HepG2 (cell line): ENCODE data around the gene NPB. TPM values are rescaled to one million over a fixed set of nuclear protein-coding genes. Genes with fewer than 3 reads are reported as not detected.

Experiments used
- E2F2 ChIP-seq: sonication (generic); formaldehyde crosslinking; IDR thresholded peaks from 2 replicates; pipeline ENCODE4 v1.4.0; 2020; ENCODE audit warnings: missing genetic modification reagents, borderline replicate concordance
- GTF3A ChIP-seq: sonication (generic); formaldehyde crosslinking; conservative IDR thresholded peaks from 2 replicates; pipeline ENCODE4 v1.4.0; 2020; ENCODE audit warnings: mild to moderate bottlenecking, missing genetic modification reagents
- PHF20 ChIP-seq: sonication (generic); formaldehyde crosslinking; IDR thresholded peaks from 2 replicates; pipeline ENCODE4 v1.5.0; 2020; ENCODE audit warnings: mild to moderate bottlenecking, missing genetic modification reagents
- ZBTB38 ChIP-seq: sonication (generic); formaldehyde crosslinking; IDR thresholded peaks from 2 replicates; pipeline ENCODE4 v1.5.1; 2020; ENCODE audit warnings: mild to moderate bottlenecking, missing genetic modification reagents
- ZBTB7A ChIP-seq: sonication (generic); formaldehyde crosslinking; IDR thresholded peaks from 2 replicates; pipeline ENCODE4 v1.8.0; 2022; ENCODE audit warnings: mild to moderate bottlenecking, missing genetic modification reagents
- ZMYM4 ChIP-seq: sonication (generic); formaldehyde crosslinking; IDR thresholded peaks from 2 replicates; pipeline ENCODE4 v1.8.1; 2023; ENCODE audit warnings: mild to moderate bottlenecking, missing genetic modification reagents
- ZNF121 ChIP-seq: sonication (generic); formaldehyde crosslinking; IDR thresholded peaks from 2 replicates; pipeline ENCODE4 v1.5.0; 2020; ENCODE audit warnings: mild to moderate bottlenecking, missing genetic modification reagents
- ZNF232 ChIP-seq: sonication (generic); formaldehyde crosslinking; IDR thresholded peaks from 2 replicates; pipeline ENCODE4 v1.4.0; 2020; ENCODE audit warnings: missing genetic modification reagents, borderline replicate concordance
- ZNF839 ChIP-seq: sonication (generic); formaldehyde crosslinking; IDR thresholded peaks from 2 replicates; pipeline ENCODE4 v1.4.0; 2020; ENCODE audit warnings: missing genetic modification reagents, mild to moderate bottlenecking, borderline replicate concordance
- polyA plus RNA-seq, 8 experiments: library from polyadenylated mRNA; depleted of rRNA in 3 of 8; stranded (reverse) in 7 of 8; unstranded in 1 of 8; fragments of >200 nt; fragmentation: Illumina TruSeq in 4 of 8; extraction: Trizol in 4 of 8; gene quantifications; 2 replicates each; pipeline versions ENCODE4 v1.2.1 to v1.2.3, GENCODE V29; 2011 to 2016; ENCODE audit warnings: low read depth in 4 of 8, missing spikeins in 1 of 8, mixed read lengths in 1 of 8; ENCODE audit not compliant: insufficient read depth in 1 of 8
- total RNA-seq, 5 experiments: library from RNA; depleted of rRNA; stranded (reverse); fragments of >200 nt; fragmentation: Illumina TruSeq; extraction: Trizol; gene quantifications; 2 replicates each; pipeline ENCODE4 v1.2.3, GENCODE V29; 2016; ENCODE audit warnings: low read depth in 1 of 5
- TF ChIP-seq, protein P1 (sequence below): sonication (generic); formaldehyde crosslinking; IDR thresholded peaks from 2 replicates; pipeline ENCODE4 v1.4.0; 2020; ENCODE audit warnings: mild to moderate bottlenecking, missing genetic modification reagents
- TF ChIP-seq, protein P2 (sequence below): sonication (generic); formaldehyde crosslinking; IDR thresholded peaks from 2 replicates; pipeline ENCODE4 v1.4.0; 2020; ENCODE audit warnings: missing genetic modification reagents
- TF ChIP-seq, protein P3 (sequence below): sonication (generic); formaldehyde crosslinking; IDR thresholded peaks from 2 replicates; pipeline ENCODE4 v1.9.0; 2022; ENCODE audit warnings: low read depth, missing genetic modification reagents
- TF ChIP-seq, protein P4 (sequence below): sonication (generic); formaldehyde crosslinking; IDR thresholded peaks from 2 replicates; pipeline ENCODE4 v1.5.1; 2020; ENCODE audit warnings: missing genetic modification reagents, mild to moderate bottlenecking, borderline replicate concordance

The NPB gene
- total and polyA plus RNA-seq, 2 of the 13 experiments (the other 11 are each of a cell fraction or from before 2014, with no cell fraction given) = 0.11 to 0.93 TPM

GRCh38 chr17:81926451-81927151 lies 24.6 kb downstream of the NPB start (continued):
- TF ChIP-seq, protein P1, sequence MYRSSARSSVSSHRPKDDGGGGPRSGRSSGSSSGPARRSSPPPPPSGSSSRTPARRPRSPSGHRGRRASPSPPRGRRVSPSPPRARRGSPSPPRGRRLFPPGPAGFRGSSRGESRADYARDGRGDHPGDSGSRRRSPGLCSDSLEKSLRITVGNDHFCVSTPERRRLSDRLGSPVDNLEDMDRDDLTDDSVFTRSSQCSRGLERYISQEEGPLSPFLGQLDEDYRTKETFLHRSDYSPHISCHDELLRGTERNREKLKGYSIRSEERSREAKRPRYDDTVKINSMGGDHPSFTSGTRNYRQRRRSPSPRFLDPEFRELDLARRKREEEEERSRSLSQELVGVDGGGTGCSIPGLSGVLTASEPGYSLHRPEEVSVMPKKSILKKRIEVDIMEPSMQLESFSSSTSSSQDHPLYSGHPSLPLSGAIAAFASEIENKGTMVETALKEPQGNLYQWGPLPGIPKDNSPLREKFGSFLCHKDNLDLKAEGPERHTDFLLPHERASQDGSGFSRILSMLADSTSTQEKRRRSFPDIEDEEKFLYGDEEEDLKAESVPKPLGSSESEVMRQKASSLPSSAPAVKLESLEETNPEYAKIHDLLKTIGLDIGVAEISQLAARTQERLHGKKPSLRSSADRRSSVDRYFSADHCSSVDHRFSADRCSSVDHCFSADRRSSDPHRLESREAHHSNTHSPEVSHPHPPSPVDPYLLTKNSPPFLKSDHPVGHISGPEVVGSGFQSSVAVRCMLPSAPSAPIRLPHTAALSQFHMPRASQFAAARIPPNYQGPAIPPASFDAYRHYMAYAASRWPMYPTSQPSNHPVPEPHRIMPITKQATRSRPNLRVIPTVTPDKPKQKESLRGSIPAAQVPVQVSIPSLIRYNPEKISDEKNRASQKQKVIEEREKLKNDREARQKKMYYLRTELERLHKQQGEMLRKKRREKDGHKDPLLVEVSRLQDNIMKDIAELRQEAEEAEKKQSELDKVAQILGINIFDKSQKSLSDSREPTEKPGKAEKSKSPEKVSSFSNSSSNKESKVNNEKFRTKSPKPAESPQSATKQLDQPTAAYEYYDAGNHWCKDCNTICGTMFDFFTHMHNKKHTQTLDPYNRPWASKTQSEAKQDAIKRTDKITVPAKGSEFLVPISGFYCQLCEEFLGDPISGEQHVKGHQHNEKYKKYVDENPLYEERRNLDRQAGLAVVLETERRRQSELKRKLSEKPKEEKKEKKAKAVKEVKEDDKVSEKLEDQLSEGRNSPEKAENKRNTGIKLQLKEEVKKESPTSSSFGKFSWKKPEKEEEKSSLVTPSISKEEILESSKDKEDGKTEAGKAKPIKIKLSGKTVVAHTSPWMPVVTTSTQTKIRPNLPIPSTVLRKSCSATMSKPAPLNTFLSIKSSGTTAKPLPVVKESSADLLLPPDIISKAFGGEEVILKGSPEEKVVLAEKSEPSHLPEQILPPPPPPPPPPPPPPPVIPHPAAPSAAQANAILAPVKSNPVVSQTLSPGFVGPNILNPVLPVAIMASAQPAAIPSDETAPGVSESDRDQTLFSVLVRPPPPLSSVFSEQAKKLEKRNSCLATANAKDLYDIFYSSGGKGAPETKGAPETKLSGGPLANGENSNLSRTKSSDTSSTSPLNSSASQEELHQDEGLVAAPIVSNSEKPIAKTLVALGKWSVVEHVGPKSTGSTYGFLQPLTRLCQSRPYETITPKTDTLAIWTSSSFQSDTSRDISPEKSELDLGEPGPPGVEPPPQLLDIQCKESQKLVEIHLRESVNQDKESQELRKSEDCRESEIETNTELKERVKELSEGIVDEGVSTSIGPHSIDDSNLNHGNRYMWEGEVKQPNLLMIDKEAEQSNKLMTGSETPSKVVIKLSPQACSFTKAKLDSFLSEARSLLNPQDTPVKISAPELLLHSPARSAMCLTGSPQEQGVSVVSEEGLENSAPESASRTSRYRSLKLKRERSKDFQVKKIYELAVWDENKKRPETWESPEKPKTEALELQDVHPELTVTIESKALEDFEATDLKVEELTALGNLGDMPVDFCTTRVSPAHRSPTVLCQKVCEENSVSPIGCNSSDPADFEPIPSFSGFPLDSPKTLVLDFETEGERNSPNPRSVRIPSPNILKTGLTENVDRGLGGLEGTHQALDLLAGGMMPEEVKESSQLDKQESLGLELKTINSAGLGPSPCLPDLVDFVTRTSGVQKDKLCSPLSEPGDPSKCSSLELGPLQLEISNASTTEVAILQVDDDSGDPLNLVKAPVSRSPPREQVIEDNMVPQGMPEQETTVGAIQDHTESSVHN = no peak
- TF ChIP-seq E2F2 (no peak), ZNF232 (CRISPR knock-in tag) (no peak; the same call in none of the 2 replicates), ZBTB38 (CRISPR knock-in tag) (no peak), ZNF839 (CRISPR knock-in tag) (no peak), PHF20 (CRISPR knock-in tag) (no peak), ZMYM4 (CRISPR knock-in tag) (no peak; the same call in 1 of the 2 replicates), ZNF121 (CRISPR knock-in tag) (peak; percentile 81), GTF3A (CRISPR knock-in tag) (no peak), ZBTB7A (no peak)
- TF ChIP-seq, protein P2, sequence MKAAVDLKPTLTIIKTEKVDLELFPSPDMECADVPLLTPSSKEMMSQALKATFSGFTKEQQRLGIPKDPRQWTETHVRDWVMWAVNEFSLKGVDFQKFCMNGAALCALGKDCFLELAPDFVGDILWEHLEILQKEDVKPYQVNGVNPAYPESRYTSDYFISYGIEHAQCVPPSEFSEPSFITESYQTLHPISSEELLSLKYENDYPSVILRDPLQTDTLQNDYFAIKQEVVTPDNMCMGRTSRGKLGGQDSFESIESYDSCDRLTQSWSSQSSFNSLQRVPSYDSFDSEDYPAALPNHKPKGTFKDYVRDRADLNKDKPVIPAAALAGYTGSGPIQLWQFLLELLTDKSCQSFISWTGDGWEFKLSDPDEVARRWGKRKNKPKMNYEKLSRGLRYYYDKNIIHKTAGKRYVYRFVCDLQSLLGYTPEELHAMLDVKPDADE (CRISPR knock-in tag) = 0 out of 2 replicates have a peak, but pooled peaks have one; percentile 11
- TF ChIP-seq, protein P3, sequence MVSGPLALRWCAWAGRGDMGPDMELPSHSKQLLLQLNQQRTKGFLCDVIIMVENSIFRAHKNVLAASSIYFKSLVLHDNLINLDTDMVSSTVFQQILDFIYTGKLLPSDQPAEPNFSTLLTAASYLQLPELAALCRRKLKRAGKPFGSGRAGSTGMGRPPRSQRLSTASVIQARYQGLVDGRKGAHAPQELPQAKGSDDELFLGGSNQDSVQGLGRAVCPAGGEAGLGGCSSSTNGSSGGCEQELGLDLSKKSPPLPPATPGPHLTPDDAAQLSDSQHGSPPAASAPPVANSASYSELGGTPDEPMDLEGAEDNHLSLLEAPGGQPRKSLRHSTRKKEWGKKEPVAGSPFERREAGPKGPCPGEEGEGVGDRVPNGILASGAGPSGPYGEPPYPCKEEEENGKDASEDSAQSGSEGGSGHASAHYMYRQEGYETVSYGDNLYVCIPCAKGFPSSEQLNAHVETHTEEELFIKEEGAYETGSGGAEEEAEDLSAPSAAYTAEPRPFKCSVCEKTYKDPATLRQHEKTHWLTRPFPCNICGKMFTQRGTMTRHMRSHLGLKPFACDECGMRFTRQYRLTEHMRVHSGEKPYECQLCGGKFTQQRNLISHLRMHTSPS = no peak; the same call in 1 of the 2 replicates
- TF ChIP-seq, protein P4, sequence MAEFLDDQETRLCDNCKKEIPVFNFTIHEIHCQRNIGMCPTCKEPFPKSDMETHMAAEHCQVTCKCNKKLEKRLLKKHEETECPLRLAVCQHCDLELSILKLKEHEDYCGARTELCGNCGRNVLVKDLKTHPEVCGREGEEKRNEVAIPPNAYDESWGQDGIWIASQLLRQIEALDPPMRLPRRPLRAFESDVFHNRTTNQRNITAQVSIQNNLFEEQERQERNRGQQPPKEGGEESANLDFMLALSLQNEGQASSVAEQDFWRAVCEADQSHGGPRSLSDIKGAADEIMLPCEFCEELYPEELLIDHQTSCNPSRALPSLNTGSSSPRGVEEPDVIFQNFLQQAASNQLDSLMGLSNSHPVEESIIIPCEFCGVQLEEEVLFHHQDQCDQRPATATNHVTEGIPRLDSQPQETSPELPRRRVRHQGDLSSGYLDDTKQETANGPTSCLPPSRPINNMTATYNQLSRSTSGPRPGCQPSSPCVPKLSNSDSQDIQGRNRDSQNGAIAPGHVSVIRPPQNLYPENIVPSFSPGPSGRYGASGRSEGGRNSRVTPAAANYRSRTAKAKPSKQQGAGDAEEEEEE (CRISPR knock-in tag) = no peak
